HL-60/S4 treated with retinoic acid at 250 ng/mL for 4 days and 3 days (cell line): ENCODE data around the gene HOXA6.

ENCODE experiments used
- in situ Hi-C: fragments of 300-500 bp; cut with MboI; formaldehyde crosslinking; loops from 2 replicates; pipeline ENCODE4 v1.7.0; 2022; ENCODE audit warnings: low sequenced_read_pairs

HOXA6 gene

GRCh38 chr7:27164045-27164366, 16.4 kb upstream of the HOXA6 start:
- in situ Hi-C loops: no loop called here

GRCh38 chr7:27163288-27164044, 15.9 kb upstream of the HOXA6 start:
- in situ Hi-C loops: no loop called here

- in situ Hi-C loops: no loop called here
These were observed 15.2 kb upstream of the HOXA6 start for GRCh38 chr7:27162561-27163287.

GRCh38 chr7:27161721-27162560, 14.4 kb upstream of the HOXA6 start:
- in situ Hi-C loops: no loop called here

- in situ Hi-C loops: no loop called here
These were observed 13.7 kb upstream of the HOXA6 start for GRCh38 chr7:27161214-27161720.

- in situ Hi-C loops: no loop called here
These were observed 13.1 kb upstream of the HOXA6 start for GRCh38 chr7:27160546-27161213.

- in situ Hi-C loops: no loop called here
These were observed 12.6 kb upstream of the HOXA6 start for GRCh38 chr7:27160145-27160545.

- in situ Hi-C loops: no loop called here
These were observed 11.9 kb upstream of the HOXA6 start for GRCh38 chr7:27159266-27160144.

GRCh38 chr7:27158436-27159265, 11.1 kb upstream of the HOXA6 start:
- in situ Hi-C loops: no loop called here

- in situ Hi-C loops: no loop called here
These were observed 10.3 kb upstream of the HOXA6 start for GRCh38 chr7:27157702-27158431.

- in situ Hi-C loops: no loop called here
These were observed 9.5 kb upstream of the HOXA6 start for GRCh38 chr7:27156916-27157701.

GRCh38 chr7:27156508-27156898, 8.9 kb upstream of the HOXA6 start, which contains the start of gene HOXA7:
Gene HOXA7 (minus strand): TSS chr7:27156675. CDS start chr7:27156545, 130 bp downstream.
- in situ Hi-C loops: no loop called here

GRCh38 chr7:27155816-27156507, 8.4 kb upstream of the HOXA6 start:
- in situ Hi-C loops: no loop called here

- in situ Hi-C loops: no loop called here
These were observed 7.6 kb upstream of the HOXA6 start for GRCh38 chr7:27154901-27155815.

GRCh38 chr7:27154369-27154768, 6.8 kb upstream of the HOXA6 start:
- in situ Hi-C loops: no loop called here

- in situ Hi-C loops: no loop called here
These were observed 6.0 kb upstream of the HOXA6 start for GRCh38 chr7:27153526-27153925.
